HG03045 (cell line): ENCODE measurements around the gene OGFOD2.
"Not testable (repeated sequence)": the region's sequence is repeated elsewhere in the genome, so short reads cannot be mapped to it uniquely, and the experiment has no call there.

Source experiments
- ATAC-seq: cut with Tn5 transposase; IDR thresholded peaks from one replicate; pipeline ENCODE4 v1.9.1; 2021; ENCODE audit warnings: mild to moderate bottlenecking, moderate library complexity; ENCODE audit not compliant: unreplicated experiment

Gene OGFOD2

GRCh38 chr12:123001464-123001863 is 26.4 kb downstream of the OGFOD2 start:
- no peak for ATAC-seq

GRCh38 chr12:123003257-123003656 is 28.2 kb downstream of the OGFOD2 start:
- no peak for ATAC-seq

- no peak for ATAC-seq
Measured at GRCh38 chr12:123004287-123004686, 29.2 kb downstream of the OGFOD2 start.

- ATAC-seq, result no peak
Measured at GRCh38 chr12:123005081-123005626, 30.1 kb downstream of the OGFOD2 start.

GRCh38 chr12:123006977-123007376 is 31.9 kb downstream of the OGFOD2 start:
- ATAC-seq, result no peak

- no peak for ATAC-seq
Measured at GRCh38 chr12:123010110-123010509, 35.1 kb downstream of the OGFOD2 start.

GRCh38 chr12:123010681-123011080 is 35.6 kb downstream of the OGFOD2 start:
- ATAC-seq, result no peak

GRCh38 chr12:123011701-123012100 is 36.7 kb downstream of the OGFOD2 start:
- ATAC-seq, result no peak

- ATAC-seq, result no peak
Measured at GRCh38 chr12:123013185-123014095, 38.4 kb downstream of the OGFOD2 start.

- ATAC-seq, result not testable (repeated sequence)
Measured at GRCh38 chr12:123014473-123014872, 39.4 kb downstream of the OGFOD2 start.

GRCh38 chr12:123017753-123018152 is 42.7 kb downstream of the OGFOD2 start:
- ATAC-seq, result no peak

GRCh38 chr12:123019841-123020138 is 44.7 kb downstream of the OGFOD2 start:
- no peak for ATAC-seq

GRCh38 chr12:123021688-123022604 is 46.9 kb downstream of the OGFOD2 start:
- ATAC-seq, result no peak

GRCh38 chr12:123022846-123023245 is 47.8 kb downstream of the OGFOD2 start:
- no peak for ATAC-seq

GRCh38 chr12:123024819-123025391 is 49.9 kb downstream of the OGFOD2 start:
- ATAC-seq, result no peak

- no peak for ATAC-seq
Measured at GRCh38 chr12:123026094-123026853, 51.2 kb downstream of the OGFOD2 start.

GRCh38 chr12:123027726-123028445 is 52.8 kb downstream of the OGFOD2 start:
- ATAC-seq, result no peak

- no peak for ATAC-seq
Measured at GRCh38 chr12:123028475-123028874, 53.4 kb downstream of the OGFOD2 start.

- no peak for ATAC-seq
Measured at GRCh38 chr12:123029550-123029949, 54.5 kb downstream of the OGFOD2 start.
